Glomerular endothelial cell (primary cell): ENCODE data around the gene CD22. TPM values are rescaled to one million over a fixed set of nuclear protein-coding genes. Genes with fewer than 3 reads are reported as not detected.

Experiments used
- DNase-seq: peaks from one replicate; pipeline ENCODE4 v3.0.0-alpha.2; 2011; ENCODE audit warnings: low read depth, low spot score; ENCODE audit errors: extremely low read depth
- total RNA-seq: library from RNA; depleted of rRNA; stranded (reverse); fragments of >200 nt; gene quantifications from 2 replicates; pipeline ENCODE4 v1.2.3, GENCODE V29; 2015

The CD22 gene
- total RNA-seq, 1 donor from 2014 or later = 0.29 TPM

DNA sequence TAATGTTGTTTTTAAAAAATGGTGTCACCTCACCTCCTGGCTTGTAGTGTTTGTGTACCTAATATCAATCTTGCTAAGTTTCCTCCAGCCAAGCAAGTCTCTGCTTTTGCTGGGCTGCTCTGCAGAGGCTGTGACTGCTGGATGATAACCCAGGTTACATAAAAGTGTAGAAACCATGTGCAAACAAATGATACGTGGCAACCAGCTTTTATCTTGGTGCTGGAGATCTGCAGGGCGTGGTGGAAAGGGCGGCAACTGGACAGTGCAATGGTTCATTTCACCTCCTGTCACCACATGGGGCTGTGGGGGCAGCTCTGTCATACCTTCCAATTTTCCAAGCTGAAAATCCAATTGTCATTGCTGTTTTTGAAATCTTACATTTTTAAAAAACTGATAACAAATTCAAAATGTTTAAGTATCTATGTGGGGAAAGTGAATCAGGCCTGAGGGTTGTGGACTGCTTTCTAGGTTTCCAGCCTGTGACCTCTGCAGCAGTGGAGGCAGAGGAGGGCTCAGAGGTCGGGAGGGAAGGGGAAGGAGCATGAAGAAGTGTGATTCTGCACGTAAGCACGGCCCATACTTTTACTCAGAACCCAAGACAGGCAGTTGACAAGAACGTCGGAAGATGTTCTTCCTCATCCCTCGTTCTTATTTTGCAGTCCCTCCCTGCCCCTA lies 51.6 kb downstream of the CD22 start:
- no peak for DNase-seq

DNA sequence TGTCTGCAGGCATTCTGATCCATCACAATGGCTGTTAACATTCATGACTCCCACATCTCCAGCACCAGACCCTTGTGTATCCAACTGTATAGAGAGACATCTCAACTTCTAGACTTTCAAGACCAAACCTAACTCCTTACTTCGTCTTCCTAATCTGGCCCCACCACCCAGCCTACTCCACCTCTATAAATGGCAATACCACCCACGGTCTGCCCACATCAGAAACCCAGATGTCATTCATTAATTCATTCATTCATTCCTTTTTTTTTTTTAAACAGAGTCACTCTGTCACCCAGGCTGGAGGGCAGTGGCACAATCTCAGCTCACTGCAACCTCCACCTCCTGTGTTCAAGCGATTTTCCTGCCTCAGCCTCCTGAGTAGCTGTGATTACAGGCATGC lies 52.3 kb downstream of the CD22 start:
- no peak for DNase-seq

DNA sequence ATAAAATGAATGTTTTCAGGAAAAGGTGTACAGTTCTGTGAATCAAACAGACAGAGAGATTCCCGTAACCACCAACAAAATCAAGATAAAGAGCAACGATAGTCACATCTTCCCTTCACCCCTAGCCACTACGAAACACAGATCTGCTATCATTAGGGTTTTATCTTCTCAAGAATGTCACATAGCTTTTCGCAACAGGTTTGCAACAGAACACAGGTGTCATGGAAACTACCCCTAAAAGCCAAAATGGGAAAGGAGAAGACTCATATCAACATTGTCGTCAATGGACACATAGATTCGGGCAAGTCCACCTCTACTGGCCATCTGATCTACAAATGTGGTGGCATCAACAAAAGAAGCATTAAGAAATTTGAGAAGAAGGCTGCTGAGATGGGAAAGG lies 52.9 kb downstream of the CD22 start:
- DNase-seq = no peak

DNA sequence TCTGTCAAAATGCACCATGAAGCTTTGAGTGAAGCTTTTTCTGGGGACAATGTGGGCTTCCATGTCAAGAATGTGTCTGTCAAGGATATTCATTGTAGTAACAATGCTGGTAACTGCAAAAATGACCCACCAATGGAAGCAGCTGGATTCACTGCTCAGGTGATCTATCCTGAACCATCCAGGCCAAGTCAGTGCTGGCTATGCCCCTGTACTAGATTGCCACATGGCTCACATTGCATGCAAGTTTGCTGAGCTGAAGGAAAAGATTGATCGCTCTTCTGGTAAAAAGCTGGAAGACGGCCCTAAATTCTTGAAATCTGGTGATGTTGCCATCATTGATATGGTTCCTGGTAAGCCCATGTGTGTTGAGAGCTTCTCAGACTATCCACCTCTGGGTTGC lies 54.5 kb downstream of the CD22 start:
- DNase-seq = no peak

DNA sequence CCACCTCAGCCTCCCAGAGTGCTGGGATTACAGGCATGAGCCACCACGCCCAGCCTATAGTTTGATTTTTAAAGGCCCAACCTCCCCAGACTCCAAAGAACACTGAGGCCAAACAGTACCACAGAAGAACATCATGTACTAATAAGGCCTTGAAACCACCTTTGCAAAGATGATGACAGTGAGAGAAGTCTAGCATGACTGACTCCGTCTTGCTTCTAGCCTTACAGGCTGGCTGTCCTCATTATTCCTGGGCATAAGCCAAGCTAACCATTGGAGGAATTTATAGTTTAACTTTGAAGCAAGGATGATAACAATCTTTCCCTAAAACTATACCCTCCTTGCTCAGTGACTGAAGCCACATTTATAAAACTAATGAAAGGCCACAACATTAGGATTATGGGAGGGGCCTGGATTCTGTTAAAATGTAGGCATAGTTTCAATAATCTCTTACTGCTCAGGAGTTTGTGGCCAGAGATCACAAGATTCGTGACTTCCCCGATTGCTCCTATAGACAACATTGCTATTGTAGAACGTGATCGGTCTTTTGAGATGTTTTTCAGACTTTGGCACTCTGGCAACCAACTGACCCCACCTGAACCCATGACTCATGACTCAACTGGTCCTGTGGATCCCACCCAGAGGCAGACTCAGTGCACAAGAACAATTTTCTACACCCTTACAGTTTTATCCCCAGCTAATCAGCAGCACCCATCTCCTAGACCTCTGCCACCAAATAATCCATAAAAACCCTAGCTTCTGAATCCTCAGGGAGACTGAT lies 59.5 kb downstream of the CD22 start:
- DNase-seq = no peak

DNA sequence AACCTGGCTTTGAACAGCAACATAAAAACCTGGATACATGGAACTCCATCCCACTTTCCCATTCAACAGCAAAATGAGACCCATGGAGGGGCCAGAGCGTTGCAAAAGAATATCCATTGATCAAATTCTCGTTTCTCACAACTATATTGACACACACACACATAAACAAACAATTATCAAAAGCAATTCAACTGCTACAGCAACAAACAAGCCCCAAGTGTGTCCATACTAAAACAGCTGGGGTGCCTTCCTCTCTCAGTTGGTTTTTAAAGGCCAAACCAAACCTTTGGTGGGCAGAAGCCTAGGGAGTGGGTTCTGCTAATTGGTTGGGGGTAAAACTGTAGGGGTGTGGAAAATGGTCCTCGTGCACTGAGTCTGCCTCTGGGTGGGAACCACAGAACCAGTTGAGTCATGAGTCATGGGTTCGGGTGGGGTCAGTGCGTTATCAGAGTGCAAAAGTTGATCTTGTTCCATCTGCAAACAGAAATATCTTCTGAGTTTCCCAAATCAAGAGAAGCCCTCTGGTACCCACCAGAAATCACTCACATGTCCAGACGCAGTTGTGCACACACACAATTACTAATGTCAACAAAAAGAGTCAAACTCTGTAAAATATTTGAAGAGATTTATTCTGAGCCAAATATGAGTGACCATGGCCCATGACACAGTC lies 60.3 kb downstream of the CD22 start:
- DNase-seq = no peak

DNA sequence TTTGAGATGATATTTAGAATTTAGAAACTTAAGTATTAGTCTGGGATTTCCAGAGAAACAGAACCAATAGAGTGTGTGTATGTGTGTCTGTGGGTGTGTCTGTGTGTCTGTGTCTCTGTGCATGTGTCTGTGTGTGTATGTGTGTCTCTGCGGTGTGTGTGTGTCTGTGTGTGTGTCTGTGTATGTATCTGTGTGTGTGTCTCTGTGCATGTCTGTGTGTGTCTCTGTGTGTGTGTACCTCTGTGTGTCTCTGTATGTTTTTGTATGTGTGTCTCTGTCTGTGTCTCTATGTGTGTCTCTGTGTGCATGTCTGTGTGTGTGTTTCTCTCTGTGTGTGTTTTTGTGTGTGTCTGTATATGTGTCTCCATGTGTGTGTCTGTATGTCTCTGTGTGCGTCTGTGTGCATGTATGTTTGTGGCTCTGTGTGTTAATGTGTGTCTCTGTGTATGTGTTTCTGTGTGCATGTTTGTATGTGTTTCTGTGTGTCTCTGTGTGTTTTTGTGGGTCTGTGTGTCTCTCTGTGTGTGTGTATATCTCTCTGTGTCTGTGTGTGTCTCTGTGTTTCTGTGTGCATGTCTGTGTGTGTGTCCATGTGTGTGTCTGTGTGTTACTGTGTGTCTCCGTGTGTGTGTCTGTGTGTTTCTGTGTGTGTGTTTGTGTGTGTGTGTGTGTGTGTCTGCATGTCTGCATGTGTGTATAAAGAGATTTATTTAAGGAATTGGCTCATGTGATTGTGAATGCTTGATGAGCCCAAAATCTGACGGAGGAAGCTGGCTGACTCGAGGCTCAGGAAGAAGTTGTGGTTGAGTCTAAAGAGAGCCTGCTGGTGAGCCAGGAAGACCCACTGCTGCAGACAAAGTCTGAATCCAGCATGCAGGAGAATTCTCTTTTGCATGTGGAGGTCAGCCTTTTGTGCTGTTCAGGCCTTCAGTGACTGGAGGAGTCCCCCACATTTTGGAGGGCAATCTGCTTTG lies 64.0 kb downstream of the CD22 start:
- DNase-seq = no peak

DNA sequence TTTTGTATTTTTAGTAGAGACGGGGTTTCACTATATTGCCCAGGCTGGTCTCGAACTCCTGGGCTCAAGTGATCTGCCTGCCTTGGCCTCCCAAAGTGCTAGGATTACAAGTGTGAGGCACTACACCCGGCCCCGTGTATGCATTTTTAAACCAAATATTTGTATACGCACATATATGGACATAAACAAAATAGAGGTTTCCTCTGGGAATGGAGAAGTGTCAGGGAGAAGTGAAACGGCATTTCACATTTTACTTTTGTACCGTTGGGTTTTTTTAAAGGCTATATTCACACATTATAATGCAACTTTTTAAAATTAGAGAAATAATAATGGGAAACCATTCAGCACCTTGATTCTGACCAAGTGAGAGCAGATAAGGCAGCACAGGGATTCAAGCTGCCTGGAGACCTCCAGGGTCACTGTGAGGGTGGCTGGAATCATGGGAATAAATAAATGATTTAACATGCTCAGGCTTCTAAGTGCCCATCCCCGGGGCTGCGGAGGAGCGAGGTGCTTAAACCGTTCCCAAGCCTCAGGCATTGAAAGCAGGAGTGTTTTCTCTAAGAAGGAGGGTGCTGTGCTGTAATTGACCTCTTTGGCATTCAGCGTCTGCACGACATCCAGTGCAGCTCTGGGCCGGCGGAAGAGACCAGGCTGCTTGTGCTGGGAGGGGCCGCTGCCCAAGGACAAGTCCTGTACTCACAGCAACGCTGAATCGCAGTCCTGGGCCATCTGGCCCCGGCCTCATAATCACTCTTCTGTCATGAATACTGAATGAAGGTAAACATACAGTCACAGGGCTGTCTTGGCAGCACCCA lies 66.6 kb downstream of the CD22 start:
- DNase-seq = no peak

DNA sequence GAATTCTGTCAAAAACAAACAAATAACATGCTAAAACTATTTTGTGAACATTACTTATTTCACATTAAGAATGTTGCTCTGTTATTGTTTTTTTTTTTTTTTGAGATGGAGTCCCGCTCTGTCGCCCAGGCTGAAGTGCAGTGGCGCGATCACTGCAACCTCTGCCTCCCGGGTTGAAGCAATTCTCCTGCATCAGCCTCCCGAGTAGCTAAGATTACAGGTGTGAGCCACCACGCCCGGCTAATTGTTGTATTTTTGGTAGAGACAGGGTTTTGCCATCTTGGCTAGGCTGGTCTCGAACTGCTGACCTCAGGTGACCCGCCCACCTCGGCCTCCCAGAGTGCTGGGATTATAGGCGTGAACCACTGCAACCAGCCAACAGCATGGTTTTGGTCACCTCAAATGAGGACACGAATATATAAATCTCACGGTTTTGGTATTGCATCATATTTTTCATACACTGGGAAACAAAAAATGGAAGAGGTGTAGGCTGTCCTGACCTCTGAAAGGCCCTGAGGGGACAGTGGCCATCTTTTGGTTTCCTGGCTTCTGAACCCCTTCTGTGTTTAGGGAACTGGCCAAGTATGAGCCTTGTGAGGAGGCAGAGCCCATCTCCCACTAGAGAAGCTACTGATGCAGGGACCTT lies 67.4 kb downstream of the CD22 start:
- DNase-seq = no peak

Other genes starting within 250 kb of the CD22 start
- not detected in 2 replicates for gene FXYD3, start 213.4 kb upstream of the CD22 start, total RNA-seq
- not detected in 2 replicates for gene LGI4, start 194.1 kb upstream of the CD22 start, total RNA-seq
- not detected in 2 replicates for gene FXYD1, start 190.4 kb upstream of the CD22 start, total RNA-seq
- not detected in 2 replicates for gene FXYD7, start 185.9 kb upstream of the CD22 start, total RNA-seq
- 105 and 166 TPM in 2 replicates for gene FXYD5, start 174.5 kb upstream of the CD22 start, total RNA-seq
- gene FAM187B, start 100.4 kb upstream of the CD22 start, total RNA-seq = not detected in 2 replicates
- 1.6 and 7.5 TPM in 2 replicates for gene LSR, start 80.2 kb upstream of the CD22 start, total RNA-seq
- gene USF2, start 60.2 kb upstream of the CD22 start, total RNA-seq = 73.1 and 80.6 TPM in 2 replicates
- gene HAMP, start 46.7 kb upstream of the CD22 start, total RNA-seq = 0.06 TPM in 1 of 2 replicates, not detected in the other
- gene MAG, start 37.0 kb upstream of the CD22 start, total RNA-seq = 0.68 TPM in 1 of 2 replicates, not detected in the other
- not detected in 2 replicates for gene FFAR1, start 18.7 kb downstream of the CD22 start, total RNA-seq
- gene FFAR3, start 29.3 kb downstream of the CD22 start, total RNA-seq = not detected in 2 replicates
- not detected in 2 replicates for gene GPR42, start 41.9 kb downstream of the CD22 start, total RNA-seq
- not detected in 2 replicates for gene FFAR2, start 119.1 kb downstream of the CD22 start, total RNA-seq
- not detected in 2 replicates for gene KRTDAP, start 161.3 kb downstream of the CD22 start, total RNA-seq
- gene DMKN, start 184.5 kb downstream of the CD22 start, total RNA-seq = 17.4 TPM in 1 of 2 replicates, not detected in the other
- gene SBSN, start 199.1 kb downstream of the CD22 start, total RNA-seq = not detected in 2 replicates
- gene GAPDHS, start 204.3 kb downstream of the CD22 start, total RNA-seq = not detected in 2 replicates
- gene TMEM147, start 216.4 kb downstream of the CD22 start, total RNA-seq = 77.8 and 79.9 TPM in 2 replicates
- not detected in 2 replicates for gene ATP4A, start 234.5 kb downstream of the CD22 start, total RNA-seq